HepG2 (cell line): Measurements from ENCODE around the gene DQX1. TPM values are rescaled to one million over a fixed set of nuclear protein-coding genes. Genes with fewer than 3 reads are reported as not detected.

Source experiments
- ERF ChIP-seq: IDR thresholded peaks from 2 replicates; pipeline ENCODE4 v1.6.1; 2018; ENCODE audit warnings: missing biosample characterization, missing genetic modification reagents
- GTF3A ChIP-seq: sonication (generic); formaldehyde crosslinking; conservative IDR thresholded peaks from 2 replicates; pipeline ENCODE4 v1.4.0; 2020; ENCODE audit warnings: mild to moderate bottlenecking, missing genetic modification reagents
- HIVEP1 ChIP-seq: sonication (generic); formaldehyde crosslinking; IDR thresholded peaks from 2 replicates; pipeline ENCODE4 v1.4.0; 2020; ENCODE audit warnings: mild to moderate bottlenecking, missing genetic modification reagents
- NR2C2 ChIP-seq: sonication (generic); formaldehyde crosslinking; IDR thresholded peaks from 2 replicates; pipeline ENCODE4 v1.4.0; 2020; ENCODE audit warnings: missing genetic modification reagents, mild to moderate bottlenecking, moderate library complexity, borderline replicate concordance
- PCBP1 ChIP-seq: fragments of 200-400 bp; formaldehyde crosslinking; IDR thresholded peaks from 2 replicates; pipeline ENCODE4 v1.6.1; 2017; ENCODE audit warnings: mild to moderate bottlenecking, low read depth, low read length, borderline replicate concordance
- SAFB2 ChIP-seq: sonication (generic); formaldehyde crosslinking; IDR thresholded peaks from 2 replicates; pipeline ENCODE4 v1.5.1; 2020; ENCODE audit warnings: missing genetic modification reagents, low read depth, mild to moderate bottlenecking, borderline replicate concordance
- SALL2 ChIP-seq: sonication (generic); formaldehyde crosslinking; IDR thresholded peaks from 2 replicates; pipeline ENCODE4 v1.8.1; 2023; ENCODE audit warnings: mild to moderate bottlenecking, missing genetic modification reagents, inconsistent platforms
- TFE3 ChIP-seq: IDR thresholded peaks from 2 replicates; pipeline ENCODE4 v1.6.1; 2016
- ZBTB4 ChIP-seq: sonication (generic); formaldehyde crosslinking; IDR thresholded peaks from 2 replicates; pipeline ENCODE4 v1.4.0; 2020; ENCODE audit warnings: missing genetic modification reagents, mild to moderate bottlenecking, borderline replicate concordance
- ZNF496 ChIP-seq: sonication (generic); formaldehyde crosslinking; IDR thresholded peaks from 2 replicates; pipeline ENCODE4 v1.8.1; 2023; ENCODE audit warnings: mild to moderate bottlenecking, moderate library complexity, missing genetic modification reagents; ENCODE audit not compliant: insufficient replicate concordance
- ZNF589 ChIP-seq: sonication (generic); formaldehyde crosslinking; conservative IDR thresholded peaks from 2 replicates; pipeline ENCODE4 v1.8.0; 2022; ENCODE audit warnings: mild to moderate bottlenecking, moderate library complexity, missing genetic modification reagents
- ZNF841 ChIP-seq: sonication (generic); formaldehyde crosslinking; IDR thresholded peaks from 2 replicates; pipeline ENCODE4 v1.8.1; 2023; ENCODE audit warnings: missing genetic modification reagents, borderline replicate concordance
- ZNF878 ChIP-seq: sonication (generic); formaldehyde crosslinking; IDR thresholded peaks from 2 replicates; pipeline ENCODE4 v1.8.1; 2023; ENCODE audit warnings: mild to moderate bottlenecking, missing genetic modification reagents, moderate library complexity
- polyA plus RNA-seq, 8 experiments: library from polyadenylated mRNA; depleted of rRNA in 3 of 8; stranded (reverse) in 7 of 8; unstranded in 1 of 8; fragments of >200 nt; fragmentation: Illumina TruSeq in 4 of 8; extraction: Trizol in 4 of 8; gene quantifications; 2 replicates each; pipeline versions ENCODE4 v1.2.1 to v1.2.3, GENCODE V29; 2011 to 2016; ENCODE audit warnings: low read depth in 4 of 8, missing spikeins in 1 of 8, mixed read lengths in 1 of 8; ENCODE audit not compliant: insufficient read depth in 1 of 8
- total RNA-seq, 5 experiments: library from RNA; depleted of rRNA; stranded (reverse); fragments of >200 nt; fragmentation: Illumina TruSeq; extraction: Trizol; gene quantifications; 2 replicates each; pipeline ENCODE4 v1.2.3, GENCODE V29; 2016; ENCODE audit warnings: low read depth in 1 of 5
- TF ChIP-seq, protein P1 (sequence below): sonication (generic); formaldehyde crosslinking; IDR thresholded peaks from 2 replicates; pipeline ENCODE4 v1.4.0; 2020; ENCODE audit warnings: missing genetic modification reagents, borderline replicate concordance

DQX1 gene
- total and polyA plus RNA-seq, 2 of the 13 experiments (the other 11 are each of a cell fraction or from before 2014, with no cell fraction given): 27.6 to 89.8 TPM

GRCh38 chr2:74529357-74530238 is 3.6 kb upstream of the DQX1 start, which contains the start of the genes AUP1 and HTRA2 (continued):
- no peak for TF ChIP-seq ZNF841 (CRISPR knock-in tag)
- TF ChIP-seq, protein P1, sequence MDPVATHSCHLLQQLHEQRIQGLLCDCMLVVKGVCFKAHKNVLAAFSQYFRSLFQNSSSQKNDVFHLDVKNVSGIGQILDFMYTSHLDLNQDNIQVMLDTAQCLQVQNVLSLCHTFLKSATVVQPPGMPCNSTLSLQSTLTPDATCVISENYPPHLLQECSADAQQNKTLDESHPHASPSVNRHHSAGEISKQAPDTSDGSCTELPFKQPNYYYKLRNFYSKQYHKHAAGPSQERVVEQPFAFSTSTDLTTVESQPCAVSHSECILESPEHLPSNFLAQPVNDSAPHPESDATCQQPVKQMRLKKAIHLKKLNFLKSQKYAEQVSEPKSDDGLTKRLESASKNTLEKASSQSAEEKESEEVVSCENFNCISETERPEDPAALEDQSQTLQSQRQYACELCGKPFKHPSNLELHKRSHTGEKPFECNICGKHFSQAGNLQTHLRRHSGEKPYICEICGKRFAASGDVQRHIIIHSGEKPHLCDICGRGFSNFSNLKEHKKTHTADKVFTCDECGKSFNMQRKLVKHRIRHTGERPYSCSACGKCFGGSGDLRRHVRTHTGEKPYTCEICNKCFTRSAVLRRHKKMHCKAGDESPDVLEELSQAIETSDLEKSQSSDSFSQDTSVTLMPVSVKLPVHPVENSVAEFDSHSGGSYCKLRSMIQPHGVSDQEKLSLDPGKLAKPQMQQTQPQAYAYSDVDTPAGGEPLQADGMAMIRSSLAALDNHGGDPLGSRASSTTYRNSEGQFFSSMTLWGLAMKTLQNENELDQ (CRISPR knock-in tag): no peak
- TF ChIP-seq ZNF589: no peak
- TF ChIP-seq PCBP1: 0 out of 2 replicates have a peak, but pooled peaks have one; percentile 18
- TF ChIP-seq GTF3A: no peak
- TF ChIP-seq ZNF496 (CRISPR knock-in tag): no peak
- peak; percentile 98 for TF ChIP-seq NR2C2 (CRISPR knock-in tag)
- peak; percentile 71 for TF ChIP-seq SALL2 (CRISPR knock-in tag)
- peak; percentile 14; the same call in 1 of the 2 replicates for TF ChIP-seq SAFB2 (CRISPR knock-in tag)
- no peak for TF ChIP-seq ZNF878 (CRISPR knock-in tag)
- peak; percentile 91 for TF ChIP-seq ERF (CRISPR knock-in tag)
- TF ChIP-seq HIVEP1: no peak; the same call in none of the 2 replicates
- peak; percentile 51; the same call in 1 of the 2 replicates for TF ChIP-seq TFE3
- TF ChIP-seq ZBTB4 (CRISPR knock-in tag): peak; percentile 51; the same call in 1 of the 2 replicates
